GM12878 (cell line): Measurements from ENCODE around the gene GLUL.

ENCODE experiments used
- CTCF ChIP-seq, 3 experiments: IDR thresholded peaks in 2 of 3; conservative IDR thresholded peaks in 1 of 3; 2 replicates each; pipeline ENCODE4 v1.5.1; 2011; ENCODE audit warnings: low read depth in 3 of 3, low read length in 3 of 3, mild to moderate bottlenecking in 3 of 3, control low read depth in 2 of 3, moderate library complexity in 2 of 3, inconsistent platforms in 1 of 3, mixed read lengths in 1 of 3; ENCODE audit not compliant: control insufficient read depth in 2 of 3, insufficient read depth in 1 of 3; ENCODE audit errors: extremely low read depth in 1 of 3
- NKRF ChIP-seq: fragments of 450-650 bp; conservative IDR thresholded peaks from 2 replicates; pipeline ENCODE4 v1.6.1; 2017; ENCODE audit warnings: mild to moderate bottlenecking, moderate library complexity
- SIN3A ChIP-seq: IDR thresholded peaks from 2 replicates; pipeline ENCODE4 v1.6.1; 2012; ENCODE audit warnings: low read depth, low read length, improper control_type of control experiment
- SMC3 ChIP-seq: IDR thresholded peaks from 2 replicates; pipeline ENCODE4 v1.6.1; 2011; ENCODE audit warnings: low read length, improper control_type of control experiment, borderline replicate concordance
- SUZ12 ChIP-seq: fragments of 200-600 bp; sonication (generic); IDR thresholded peaks from one replicate; pipeline ENCODE4 v1.6.1; 2018; ENCODE audit warnings: antibody characterized with exemption, mild to moderate bottlenecking; ENCODE audit not compliant: unreplicated experiment
- TCF7 ChIP-seq: IDR thresholded peaks from 2 replicates; pipeline ENCODE4 v1.6.1; 2014; ENCODE audit warnings: antibody characterized with exemption, borderline replicate concordance
- ZNF592 ChIP-seq: fragments of 450-650 bp; IDR thresholded peaks from 2 replicates; pipeline ENCODE4 v1.6.1; 2017; ENCODE audit warnings: mild to moderate bottlenecking, moderate library complexity

- TF ChIP-seq SMC3 (no peak), SIN3A (no peak), ZNF592 (no peak), NKRF (no peak), SUZ12 (no peak), TCF7 (no peak), CTCF (IDR thresholded peaks at IDR 0.05 in 2 of 3, conservative IDR thresholded peaks at IDR 0.05 in 1 of 3; ENCODE audit: control insufficient read depth in 2 of 3, extremely low read depth in 1 of 3, insufficient read depth in 1 of 3, low read depth in 3 of 3, low read length in 3 of 3) (no peak)
These were observed 9.4 kb downstream of the GLUL start for GRCh38 chr1:182381962-182382819.
